HG03571 (cell line): ENCODE measurements around the gene CALHM2.
"Not testable (repeated sequence)": the region's sequence is repeated elsewhere in the genome, so short reads cannot be mapped to it uniquely, and the experiment has no call there.

Experiments used
- ATAC-seq: cut with Tn5 transposase; IDR thresholded peaks from one replicate; pipeline ENCODE4 v1.9.1; 2021; ENCODE audit not compliant: unreplicated experiment

CALHM2 gene

DNA sequence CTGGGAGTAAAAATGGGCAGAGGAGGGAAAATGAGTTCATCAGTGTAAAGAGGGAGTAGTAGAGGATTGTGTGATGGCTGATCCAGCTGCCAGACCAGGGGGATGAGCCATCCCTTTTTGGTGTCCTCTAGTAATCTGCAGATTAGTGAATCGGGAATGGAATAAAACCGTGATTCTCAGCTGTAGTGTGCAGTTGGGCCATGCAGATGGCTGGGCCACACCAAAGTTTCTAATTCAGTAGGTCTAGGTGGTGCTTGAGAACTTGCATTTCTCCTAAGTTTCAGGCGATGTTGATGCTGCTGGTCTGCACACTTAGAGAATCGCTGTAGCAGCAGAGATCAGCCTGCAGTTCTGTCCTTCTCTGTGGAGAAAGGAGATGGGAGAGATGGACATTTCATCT, 33.1 kb downstream of the CALHM2 start:
- no peak for ATAC-seq

DNA sequence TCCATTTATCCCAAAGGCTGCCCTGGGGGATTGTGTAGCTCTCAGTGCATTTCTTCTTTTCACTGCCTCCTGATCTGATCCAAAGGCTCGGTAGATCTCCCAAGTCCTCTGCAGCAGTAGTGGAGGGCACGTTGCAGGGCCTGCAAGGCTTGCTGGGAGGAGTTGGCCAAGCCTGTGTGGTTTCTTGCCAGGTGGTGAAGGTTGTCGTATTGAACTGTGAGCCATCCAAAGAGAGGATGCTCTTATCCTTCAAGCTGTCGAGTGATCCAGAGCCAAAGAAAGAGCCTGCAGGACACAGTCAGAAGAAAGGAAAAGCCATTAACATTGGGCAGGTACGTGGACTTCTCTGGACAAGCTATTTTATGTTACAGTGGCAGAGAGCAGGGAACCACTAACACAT, 34.6 kb downstream of the CALHM2 start:
- no peak for ATAC-seq

DNA sequence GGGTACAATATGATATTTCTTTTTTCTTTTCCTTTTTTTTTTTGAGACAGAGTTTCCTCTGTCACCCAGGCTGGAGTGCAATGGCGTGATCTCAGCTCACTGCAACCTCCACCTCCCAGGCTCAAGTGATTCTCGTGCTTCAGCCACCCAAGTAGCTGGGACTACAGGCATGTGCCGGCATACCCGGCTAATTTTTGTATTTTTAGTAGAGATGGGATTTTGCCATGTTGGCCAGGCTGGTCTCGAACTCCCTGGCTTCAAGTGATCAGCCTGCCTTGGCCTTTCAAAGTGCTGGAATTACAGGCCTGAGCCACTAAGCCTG, 35.1 kb downstream of the CALHM2 start:
- not testable (repeated sequence) for ATAC-seq

DNA sequence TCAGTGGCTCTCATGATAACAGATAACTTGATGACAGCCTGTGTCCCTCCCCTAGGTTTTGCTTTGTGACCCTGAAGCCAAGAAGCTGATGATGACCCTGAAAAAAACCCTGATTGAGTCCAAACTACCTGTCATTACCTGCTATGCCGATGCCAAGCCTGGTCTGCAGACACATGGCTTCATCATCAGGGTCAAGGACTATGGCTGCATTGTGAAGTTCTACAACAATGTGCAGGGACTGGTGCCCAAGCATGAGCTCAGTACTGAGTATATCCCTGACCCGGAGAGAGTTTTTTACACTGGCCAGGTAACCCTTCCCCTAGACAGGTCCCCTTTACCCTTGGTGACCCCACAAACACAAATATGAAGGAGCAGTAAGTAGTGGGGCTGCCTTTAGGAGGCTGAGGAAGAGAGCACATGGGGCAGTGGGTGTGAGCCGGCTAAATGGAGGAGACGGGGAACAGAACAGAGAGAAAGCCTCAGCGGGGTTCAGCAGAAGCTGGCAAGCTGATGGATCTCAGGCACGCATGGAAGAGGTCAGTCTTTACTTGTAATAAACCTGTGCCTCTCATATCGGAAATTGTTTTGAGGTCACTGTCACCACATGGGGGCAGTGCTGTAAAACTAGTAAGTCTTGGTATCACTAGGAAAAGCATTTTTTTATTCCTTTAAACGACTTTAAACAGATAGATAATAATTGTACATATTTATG, 35.6 kb downstream of the CALHM2 start:
- no peak for ATAC-seq

DNA sequence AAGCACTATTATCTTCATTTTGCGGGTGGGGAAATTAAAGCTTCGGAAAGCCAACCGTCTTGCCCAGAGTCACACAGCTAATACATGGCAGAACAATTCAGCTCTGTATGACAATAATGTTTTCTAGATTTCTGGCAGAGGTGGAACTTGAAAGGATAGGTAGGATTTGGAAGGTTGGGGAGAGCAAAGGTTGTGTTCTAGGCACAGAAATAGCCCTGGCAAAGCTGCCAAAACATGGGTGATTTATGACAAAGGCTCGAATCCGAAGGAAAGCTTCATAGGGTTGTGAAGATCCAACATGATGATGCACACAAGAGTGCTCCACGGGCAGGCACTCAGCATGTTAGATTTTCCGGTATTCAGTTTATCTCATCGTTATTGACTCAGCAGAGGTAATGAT, 36.6 kb downstream of the CALHM2 start:
- ATAC-seq, result no peak

DNA sequence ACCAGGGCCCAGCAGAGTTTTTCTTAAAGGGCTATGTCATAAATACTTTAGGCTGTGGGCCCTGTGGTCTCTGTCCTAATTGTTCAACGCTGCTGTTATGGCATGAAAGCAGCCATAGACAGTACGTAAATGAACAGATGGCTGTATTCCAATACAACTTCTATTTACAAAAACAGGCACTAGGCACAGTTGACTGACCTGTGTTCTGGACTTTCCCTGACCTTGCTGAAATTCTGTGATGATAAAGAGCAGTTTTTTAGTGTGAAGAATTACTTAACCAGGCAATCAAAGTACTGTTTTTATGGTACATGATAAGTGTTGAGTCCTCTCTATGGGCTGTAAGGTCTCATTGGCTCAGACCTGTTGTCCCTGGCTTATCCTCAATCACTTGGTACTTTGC, 38.6 kb downstream of the CALHM2 start:
- no peak for ATAC-seq

DNA sequence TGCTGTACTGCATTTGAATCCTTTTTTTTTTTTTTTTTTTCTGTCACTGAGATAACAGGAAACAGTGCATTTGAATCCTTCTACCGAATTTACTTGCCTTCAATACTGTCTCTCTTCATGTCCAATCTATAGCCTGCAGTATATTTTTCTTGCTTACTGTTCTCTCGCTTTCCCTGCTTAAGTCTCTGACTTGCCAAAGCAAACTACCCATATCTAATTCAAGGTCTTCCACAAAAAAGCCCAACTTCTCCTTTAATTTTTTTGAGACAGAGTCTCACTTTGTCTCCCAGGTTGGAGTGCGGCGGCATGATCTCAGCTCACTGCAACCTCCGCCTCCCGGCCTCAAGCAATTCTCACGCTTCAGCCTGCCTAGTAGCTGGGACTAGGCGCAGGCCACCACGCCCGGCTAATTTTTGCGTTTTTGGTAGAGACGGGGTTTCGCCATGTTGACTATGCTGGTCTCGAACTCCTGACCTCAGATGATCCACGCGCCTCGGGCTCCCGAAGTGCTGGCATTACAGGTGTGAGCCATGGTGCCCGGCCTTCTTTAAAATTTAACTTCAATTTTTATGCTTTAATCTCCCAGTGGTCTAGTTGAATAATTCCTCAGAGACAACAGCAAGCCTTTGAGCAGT, 54.9 kb downstream of the CALHM2 start:
- ATAC-seq, result no peak

DNA sequence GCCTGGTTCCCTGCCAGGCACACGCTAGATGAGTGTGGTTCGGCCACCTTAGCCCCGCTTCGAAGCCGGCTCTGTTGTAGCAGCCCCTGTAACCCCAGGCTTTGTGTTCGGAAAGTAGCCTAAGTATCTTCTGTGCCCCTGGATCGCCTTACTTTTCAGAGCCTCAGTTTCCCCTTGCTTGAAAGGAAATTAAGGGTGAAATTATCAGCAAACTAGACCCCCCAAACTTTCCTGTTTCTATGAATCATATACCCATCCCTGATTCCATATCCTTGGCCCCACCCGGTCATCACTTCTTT, 55.4 kb downstream of the CALHM2 start:
- no peak for ATAC-seq
